GM19328 (cell line): Measurements from ENCODE around the gene RGS6.

ENCODE experiments used
- ATAC-seq: cut with Tn5 transposase; IDR thresholded peaks from one replicate; pipeline ENCODE4 v1.9.1; 2021; ENCODE audit warnings: mild to moderate bottlenecking, moderate library complexity; ENCODE audit not compliant: unreplicated experiment

Gene RGS6

DNA sequence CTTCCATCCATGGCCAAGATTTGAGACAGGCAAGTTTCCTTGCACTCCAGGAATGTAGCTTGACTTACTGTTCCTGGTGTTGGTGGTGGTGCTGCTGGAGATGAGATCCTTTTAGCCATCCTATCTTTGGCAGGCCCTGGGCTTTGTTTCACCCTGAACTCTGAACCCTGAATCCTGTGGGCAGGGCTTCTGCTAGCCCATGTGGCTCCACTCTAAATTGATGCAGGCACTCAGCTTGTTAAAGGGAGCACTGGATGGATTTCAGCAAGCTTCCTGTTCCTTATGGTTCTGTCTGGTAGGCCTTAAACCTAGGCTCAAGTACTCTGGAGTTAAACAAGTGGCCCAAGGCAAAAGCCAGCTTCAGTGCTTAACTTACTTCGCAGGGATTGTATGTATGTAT, 138.2 kb downstream of the RGS6 start:
- no peak for ATAC-seq

DNA sequence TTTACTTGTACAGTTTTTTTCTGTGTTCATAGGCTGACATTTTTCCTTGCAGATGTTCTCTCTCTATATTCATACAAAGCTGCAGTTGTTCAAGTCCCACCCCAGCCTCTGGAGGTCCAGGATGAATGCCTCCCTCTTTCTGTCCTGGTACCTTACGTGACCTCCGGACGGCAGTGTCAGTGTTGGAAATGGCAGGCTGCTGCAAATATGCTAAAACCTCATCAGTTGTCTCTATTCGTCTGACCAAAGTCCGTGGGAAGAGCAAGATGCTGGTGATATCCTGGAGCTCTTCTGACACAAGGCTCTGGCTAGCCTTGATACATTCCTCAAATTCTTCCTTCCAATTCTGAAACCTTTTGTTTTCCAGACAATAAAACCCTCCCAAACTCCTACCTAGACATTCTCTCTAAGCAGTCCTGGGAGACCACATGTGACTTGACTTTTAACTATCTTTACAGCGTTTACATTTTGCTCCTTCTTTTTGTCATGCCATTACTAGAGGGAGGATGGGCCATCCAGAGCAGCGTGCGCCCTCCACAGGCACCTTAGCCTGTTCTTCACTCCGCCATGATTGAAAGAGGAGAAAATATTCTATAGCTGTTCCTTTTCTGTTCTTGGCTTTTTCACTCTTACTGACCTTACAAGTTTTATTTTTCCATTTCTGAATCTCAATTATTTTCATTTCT, 143.6 kb downstream of the RGS6 start:
- no peak for ATAC-seq

DNA sequence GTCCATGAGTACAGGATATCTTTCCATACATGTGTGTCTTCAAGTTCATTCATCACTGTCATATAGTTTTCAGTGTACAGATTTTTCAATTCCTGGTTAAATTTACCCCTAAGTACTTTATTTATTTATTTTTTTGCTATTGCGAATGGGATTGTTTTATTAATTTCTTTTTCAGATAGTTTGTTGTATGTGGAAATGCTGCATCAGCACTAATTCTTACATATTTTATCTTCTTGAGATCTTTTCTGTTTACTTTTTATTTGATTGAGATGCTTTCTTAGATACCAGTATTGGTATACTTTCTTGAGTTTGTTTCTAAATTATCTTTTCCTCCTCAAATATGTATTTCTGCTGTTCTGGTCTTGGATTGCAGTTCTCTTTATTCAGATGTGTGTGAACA, 148.9 kb downstream of the RGS6 start:
- no peak for ATAC-seq

DNA sequence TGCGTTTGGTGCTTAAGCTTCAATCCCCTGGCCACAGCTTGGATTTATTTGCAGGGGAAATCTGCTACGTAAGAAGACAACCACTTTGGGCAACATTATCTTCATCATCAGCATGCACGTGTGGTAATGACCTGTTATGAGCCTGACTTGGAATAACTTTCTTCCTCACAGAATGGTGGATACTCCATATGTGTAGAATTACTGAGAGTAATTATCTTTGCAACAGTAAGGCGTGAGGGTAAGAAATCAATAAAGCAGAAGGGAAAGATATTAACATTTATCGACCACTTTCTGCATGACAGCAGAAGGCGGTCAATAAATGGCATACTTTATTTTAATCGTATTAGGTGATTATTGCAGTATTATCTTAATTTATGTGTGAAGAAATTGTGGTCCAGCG, 152.7 kb downstream of the RGS6 start:
- ATAC-seq: no peak

DNA sequence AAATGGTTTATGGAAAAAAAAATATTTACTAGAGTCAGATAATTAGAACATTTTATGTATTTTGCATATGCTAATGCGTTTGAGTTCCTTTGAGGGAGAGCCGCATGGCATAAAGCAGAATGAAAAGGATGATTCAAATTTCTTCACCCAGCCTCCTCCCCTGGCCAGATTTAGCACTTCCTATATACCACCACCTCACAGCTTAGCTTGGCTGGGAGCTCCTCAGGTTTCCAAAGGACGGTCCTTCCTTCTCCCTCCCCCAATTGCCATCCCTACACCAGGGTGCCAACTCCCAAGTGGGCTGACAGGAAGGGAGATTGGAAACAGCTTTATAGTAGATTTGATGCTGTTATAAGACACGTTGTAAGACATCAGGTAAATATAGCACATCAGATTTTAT, 157.4 kb downstream of the RGS6 start:
- ATAC-seq: no peak

DNA sequence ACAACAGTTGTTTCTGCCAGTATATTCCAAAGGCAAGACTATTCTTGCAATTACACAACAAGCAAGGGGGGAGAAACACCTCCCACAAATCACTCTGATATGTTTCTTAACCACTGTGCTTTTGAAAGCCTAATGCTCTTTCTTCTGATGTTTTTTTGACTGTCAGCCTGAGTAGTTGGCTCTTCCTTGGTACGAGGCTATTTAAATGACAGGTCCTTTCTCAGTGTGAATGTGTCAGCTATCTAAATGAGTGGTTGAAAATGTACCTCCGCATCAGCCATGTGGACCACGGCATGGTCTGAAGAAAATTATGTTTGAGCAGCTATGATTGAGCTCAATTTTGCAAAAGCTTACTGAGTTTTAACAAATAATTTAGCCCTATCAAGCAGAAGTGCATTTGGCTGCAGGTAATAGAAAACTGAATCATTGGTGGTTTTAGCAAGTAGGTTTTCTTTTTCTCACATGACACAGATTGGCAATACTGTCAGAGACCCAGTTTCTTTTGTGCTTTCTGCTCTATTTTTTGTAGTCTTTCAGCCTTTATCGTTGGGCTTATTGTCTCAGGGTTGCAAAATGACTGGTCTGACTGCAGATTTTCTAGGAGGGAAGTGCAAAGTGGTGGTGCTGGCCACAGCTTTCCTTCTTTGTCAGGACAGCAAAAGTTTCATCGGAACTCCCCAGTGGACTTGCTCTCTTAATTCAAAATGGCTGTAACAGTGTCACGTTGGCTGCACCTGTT, 162.8 kb downstream of the RGS6 start:
- no peak for ATAC-seq

DNA sequence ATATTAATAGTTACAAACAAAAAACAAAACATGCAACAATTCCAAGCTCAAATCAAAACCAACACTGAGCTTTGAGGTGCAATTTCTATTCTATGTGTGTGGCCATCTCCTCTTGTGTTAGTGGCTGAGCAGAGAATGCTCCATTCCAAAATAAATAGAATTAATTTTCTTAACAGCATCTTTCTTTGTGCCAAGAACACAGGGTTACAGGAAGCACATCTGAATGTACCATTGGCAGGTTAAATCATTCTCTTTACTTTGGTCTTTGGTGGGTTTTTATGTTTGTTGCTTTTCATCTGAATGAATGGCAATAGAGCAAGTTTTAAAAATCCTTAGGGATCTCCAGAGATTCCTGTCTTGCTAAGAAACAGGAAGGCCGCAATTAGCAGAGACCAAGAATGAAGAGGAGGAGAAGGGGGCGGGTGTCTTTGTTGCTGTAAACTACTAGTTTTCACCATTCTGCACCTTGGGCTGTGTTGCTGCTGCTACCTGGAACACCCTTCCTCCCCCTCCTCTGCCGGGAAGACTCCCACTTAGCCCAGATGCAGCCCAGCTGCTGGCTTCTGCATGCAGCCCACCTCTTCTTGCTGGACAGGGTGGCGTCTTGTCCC, 165.0 kb downstream of the RGS6 start:
- ATAC-seq: no peak

DNA sequence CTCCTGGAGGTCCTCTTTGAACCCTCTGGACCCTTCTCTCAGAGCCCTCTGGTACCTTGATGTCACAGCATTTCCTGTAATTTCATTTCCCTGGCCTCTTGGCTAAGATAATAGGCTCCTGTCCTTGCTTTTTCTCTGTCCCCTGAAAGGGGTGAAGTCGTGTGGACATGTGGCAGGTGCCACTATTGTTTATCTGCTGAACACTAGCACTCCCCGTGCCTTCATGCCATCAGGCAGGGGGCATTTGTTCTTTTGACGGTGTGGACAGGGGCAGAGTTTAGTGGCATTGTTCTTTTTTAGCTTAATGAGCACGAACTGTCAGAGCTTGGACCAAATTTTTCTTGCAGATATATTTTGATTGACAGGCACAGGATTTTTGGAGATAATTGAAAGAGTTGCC, 166.0 kb downstream of the RGS6 start:
- no peak for ATAC-seq

DNA sequence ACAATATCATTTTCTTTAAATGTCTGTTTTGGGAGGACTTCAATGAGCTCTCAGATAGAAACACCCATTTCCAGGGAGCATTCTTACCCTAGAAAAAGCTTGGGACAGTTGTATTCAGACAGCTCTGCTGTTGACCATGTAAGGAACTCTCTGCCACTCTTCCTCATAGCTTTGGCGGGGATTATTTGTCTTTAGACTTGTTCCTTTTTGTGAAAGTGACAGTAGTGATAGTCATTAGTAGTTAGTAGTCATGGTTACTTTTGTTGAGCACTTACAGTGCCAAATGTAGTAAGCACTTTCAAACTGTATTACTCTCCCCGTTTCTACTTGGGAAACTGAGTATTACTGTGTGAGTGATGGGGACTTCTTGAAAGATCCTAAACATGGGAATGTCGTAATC, 167.3 kb downstream of the RGS6 start:
- ATAC-seq: no peak

DNA sequence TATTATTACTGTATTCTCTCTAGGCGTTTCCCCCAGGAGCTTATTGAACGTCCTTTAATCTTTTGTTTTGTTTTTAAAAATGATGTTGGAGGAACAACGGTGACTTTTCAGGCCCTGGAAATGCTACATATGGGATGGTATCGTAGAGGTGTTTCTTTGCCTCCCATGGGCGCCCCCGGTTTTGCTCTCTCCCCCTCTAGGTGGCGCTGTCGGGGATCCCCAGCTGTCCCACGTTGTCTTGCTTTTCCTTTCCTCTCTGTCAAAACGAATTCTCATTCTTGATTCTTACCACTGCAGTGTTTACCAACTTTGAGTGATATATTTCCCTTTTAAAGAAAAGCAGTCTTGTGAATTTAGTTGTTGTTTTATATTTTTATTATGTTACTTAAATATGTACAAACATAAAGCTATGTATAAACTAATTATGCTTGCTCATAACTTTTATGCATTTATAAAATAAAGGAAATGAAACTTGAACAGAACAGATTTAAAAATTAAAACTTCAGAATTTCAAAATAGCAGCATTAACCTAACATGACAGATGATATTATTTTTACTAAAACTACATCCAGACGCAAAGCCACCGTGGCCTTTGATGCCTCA, 171.9 kb downstream of the RGS6 start:
- no peak for ATAC-seq

DNA sequence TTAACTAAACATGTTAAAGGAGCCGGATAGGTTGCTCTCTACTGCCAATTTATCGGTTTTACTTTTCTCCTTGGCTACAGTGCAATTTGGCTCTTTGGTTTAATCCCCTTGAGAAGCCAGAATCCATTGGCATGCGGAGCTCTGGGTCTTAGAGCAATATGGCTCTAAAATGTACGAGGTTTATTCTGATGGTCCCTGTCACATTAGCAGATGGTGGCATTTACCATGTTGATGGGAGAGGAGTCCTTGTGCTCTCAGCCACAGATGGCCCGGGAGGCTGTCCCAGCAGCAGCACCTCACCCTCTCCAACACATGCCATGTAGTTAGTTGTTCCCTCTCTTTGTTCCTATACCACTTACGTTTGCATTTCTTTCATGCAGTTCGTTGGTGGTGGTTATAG, 179.7 kb downstream of the RGS6 start:
- ATAC-seq: no peak

DNA sequence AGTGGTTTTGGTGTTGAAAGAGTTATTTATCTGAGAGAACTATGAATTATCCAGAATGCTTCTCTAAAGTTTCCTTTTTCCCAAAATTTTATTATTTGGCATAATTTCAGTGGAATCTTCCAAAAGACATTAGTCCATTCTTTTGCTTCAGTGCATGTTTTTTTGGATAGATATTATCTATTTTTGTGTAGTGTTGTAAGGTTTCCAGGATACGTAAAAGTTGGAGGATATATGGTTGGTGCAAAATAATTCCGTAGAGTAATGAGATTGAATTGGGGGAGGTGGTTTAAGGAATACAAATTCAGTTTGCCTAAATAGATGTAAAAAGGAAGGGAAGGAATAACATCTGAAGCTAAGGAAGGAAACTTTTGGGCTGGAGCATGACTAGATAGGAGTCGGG, 186.6 kb downstream of the RGS6 start:
- no peak for ATAC-seq

DNA sequence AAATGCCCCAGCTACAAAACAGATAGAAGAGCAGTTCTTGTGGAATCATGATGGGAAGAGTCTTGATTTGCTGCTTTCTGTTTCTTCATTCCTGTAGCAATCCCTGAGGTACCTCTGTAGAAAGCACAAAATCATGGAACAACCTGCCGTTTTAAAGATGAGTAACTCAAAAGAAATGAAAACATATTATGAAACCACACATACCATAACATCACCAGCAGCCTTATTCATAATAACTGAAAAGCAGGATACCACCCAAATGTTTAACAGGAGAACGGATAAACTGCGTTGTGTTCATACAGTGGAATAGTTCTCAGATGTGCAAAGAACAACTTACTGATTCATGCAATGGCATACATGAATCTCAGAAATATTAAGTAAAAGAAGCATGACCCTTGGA, 188.1 kb downstream of the RGS6 start:
- no peak for ATAC-seq

DNA sequence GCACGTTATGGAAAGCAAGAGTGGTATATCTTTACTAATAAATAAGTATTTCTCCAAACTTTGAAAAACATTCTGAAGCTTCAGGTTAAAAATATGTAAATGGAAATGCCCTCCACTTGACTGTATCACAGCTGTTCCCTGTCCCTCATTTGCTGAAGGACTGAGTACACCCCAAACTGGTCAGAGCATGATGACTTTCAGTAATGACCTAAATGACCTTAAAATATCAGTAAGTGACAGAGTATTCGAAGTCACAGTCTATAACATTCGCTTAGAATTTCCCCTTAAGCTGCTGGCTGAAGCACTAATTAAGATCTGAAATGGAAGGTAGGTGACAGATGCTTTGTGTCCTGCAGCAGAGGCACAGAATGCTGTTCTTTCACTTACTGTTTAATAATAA, 191.5 kb downstream of the RGS6 start:
- ATAC-seq: no peak

DNA sequence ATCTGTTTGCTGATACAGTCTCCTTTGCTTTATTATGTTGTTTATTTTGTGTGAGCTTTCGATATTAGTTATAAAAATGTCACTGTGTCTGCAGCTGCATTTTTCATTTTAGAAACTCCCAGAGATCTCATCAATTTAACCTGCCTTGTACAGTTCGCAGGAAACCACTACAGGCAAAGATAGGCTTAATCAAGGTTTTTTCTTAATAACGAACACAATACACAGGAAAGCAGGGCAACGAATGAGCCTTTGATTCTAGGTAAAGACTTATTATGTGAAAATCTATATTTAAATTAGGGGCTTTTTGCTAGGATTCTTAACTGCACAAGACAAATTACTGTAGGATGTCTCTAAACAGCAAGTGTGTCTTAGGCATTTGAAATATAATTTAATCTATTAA, 191.9 kb downstream of the RGS6 start:
- no peak for ATAC-seq

DNA sequence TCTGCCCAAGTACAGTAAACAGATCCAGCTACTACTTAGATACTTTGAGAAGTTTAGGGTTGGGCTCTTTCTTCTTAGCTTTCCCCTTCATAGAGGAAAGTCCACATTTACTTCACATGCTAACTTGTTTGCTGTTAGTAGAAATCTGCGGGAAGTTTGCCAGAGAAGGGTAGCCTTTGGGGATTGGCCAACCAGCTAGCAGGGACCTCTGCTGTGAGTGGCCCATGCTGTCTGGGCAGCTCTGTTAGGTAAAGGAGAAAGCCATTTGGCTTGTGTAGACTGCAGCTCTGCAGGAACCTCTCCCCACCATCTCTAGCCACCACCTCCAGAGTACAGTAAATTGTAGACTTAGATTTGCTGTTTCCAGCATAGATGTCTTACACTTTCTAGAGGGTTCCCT, 193.9 kb downstream of the RGS6 start:
- ATAC-seq: no peak

DNA sequence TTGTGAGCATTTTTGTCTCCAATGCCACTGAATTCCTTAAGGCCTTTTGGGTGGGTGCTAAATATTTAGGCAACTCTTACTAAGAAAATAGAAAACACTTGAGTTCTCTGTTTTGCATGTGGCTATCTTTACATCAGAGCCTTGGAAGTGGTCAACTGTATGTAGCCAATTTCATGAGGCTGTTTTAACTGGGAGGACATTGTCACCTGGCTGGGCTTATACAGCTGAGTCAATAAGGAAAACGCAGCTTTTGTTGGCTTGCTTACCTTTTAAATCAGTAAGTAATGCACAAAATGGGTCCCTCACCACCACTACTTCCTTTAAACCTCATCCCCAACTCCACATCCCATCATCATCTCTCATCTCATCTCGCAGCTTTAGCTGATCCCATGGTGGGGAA, 194.3 kb downstream of the RGS6 start:
- no peak for ATAC-seq

DNA sequence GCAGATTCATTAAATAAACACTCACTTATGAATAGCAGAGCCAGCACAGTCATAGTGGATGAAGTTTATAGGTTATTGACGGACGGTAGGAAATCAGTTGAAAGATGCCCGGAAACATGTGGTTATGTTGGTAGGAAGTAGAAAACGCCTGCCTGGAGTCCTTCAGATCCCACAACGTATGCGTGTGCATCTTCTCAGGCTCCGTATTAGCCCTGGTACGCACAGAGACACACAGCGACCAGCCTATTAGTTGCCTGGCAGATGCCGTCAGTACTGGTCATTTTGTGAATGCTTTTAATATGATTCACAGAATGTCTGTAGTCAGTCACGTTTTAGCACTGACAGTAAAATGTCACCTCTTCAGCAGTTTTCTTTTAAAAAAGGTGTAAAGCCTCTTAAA, 196.4 kb downstream of the RGS6 start:
- no peak for ATAC-seq

DNA sequence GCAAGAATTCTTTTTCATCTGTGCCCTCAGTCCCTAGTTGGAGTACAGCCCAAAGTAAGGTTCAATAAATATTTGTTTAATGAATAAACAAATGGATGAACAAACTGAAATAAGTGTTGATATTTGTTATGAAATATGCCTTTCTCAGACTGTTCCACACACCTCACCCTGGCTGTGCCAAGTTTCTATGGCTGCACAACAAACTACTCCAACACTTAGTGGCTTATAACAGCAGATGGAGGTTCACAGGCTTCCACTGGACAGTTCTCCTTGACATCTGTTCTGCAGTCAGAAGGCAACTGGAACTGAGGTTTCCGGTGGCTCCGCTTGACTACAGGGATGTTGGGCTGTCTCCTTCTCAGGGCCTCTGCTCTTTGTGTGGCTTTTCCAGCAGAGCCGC, 197.1 kb downstream of the RGS6 start:
- ATAC-seq: no peak

DNA sequence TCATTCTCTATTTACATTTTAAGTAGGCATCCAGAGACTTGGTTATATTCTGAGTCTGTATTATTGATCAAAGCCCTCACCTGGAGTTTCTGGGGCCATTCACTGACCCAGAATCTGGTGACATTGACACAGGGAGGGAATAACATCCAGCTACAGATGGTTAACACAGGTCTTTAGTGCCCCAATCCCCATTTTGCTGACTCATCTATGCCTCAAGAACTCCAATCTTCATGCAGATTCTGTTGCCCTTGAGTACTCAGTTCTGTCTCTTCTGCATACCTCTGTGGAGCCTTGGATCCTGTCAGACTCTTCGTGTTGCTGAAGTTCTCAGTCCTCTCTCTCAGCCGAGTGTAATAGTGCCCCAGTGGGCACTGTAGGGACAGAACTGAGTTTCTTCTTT, 208.9 kb downstream of the RGS6 start:
- no peak for ATAC-seq

DNA sequence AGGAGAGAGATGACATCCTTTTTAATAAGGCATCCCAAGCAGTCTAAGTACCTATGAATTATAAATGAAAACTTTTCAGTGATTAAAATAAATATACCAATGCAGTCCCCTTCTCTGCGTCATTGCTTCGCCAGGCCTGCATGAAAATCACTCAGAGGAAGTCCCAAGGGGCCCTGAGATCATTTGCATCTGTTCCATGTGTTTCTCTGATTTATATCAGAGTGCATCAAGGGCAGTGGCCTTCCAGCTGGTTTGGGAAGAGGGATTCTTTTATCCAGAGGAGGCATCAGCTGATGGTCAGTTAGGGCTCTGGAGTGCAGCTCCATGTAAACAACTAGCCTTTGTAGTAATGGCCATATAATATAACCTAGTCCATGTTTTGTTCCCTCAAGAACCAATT, 210.1 kb downstream of the RGS6 start:
- ATAC-seq: no peak

DNA sequence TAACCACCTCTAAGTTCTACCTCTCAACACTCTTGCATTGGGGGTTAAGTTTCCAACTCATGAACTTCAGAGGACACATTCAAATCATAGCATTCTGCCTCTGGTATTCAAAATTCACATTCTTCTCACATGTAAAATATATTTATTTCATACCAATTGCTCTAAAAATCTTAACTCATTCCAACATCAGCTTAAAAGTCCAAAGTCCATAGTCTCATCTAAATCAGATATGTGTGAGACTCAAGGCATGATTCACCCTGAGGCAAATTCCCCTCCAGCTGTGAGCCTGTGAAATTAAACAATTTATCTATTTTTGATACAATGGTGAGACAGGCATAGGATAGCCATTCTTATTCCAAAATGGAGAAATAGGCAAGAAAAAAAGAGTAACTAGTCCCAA, 214.0 kb downstream of the RGS6 start:
- ATAC-seq: no peak
